Thyroid gland (tissue), 4 donors: ENCODE measurements around the gene RASGRP1. TPM values are rescaled to one million over a fixed set of nuclear protein-coding genes. Genes with fewer than 3 reads are reported as not detected.

Experiments used
- DNase-seq, 2 donors: peaks; one replicate each; pipeline ENCODE4 v3.0.0-alpha.2; 2019
- H3K27ac ChIP-seq, 3 donors: fragments of 200-600 bp; sonication (generic); 1 replicate in 2 of 3; 2 replicates in 1 of 3; pipeline ENCODE4 v1.5.1; 2016 to 2019; ENCODE audit warnings: mild to moderate bottlenecking in 1 of 3, moderate library complexity in 1 of 3
- H3K27me3 ChIP-seq: fragments of 200-600 bp; sonication (generic); one replicate; pipeline ENCODE4 v1.5.1; 2019
- H3K36me3 ChIP-seq, 2 donors: fragments of 200-600 bp; sonication (generic); one replicate each; pipeline ENCODE4 v1.5.1; 2016 to 2019
- H3K4me1 ChIP-seq, 2 donors: fragments of 200-600 bp; sonication (generic); one replicate each; pipeline ENCODE4 v1.5.1; 2017 to 2019
- H3K4me3 ChIP-seq, 3 donors: fragments of 200-600 bp; sonication (generic); replicated peaks in 1 of 3; 1 replicate in 2 of 3; 2 replicates in 1 of 3; pipeline ENCODE4 v1.5.1; 2016; ENCODE audit warnings: mild to moderate bottlenecking in 1 of 3
- H3K9me3 ChIP-seq: fragments of 200-600 bp; sonication (generic); one replicate; pipeline ENCODE4 v1.5.1; 2017
- CTCF ChIP-seq, 6 experiments: fragments of 200-600 bp in 3 of 6; fragments of 450-650 bp in 3 of 6; sonication (generic) in 3 of 6; IDR thresholded peaks; one replicate each; pipeline ENCODE4 v1.5.1; 2016 to 2019; ENCODE audit warnings: antibody characterized with exemption in 6 of 6, mild to moderate bottlenecking in 2 of 6, inconsistent platforms in 1 of 6, moderate library complexity in 1 of 6
- POLR2A ChIP-seq, 2 donors: fragments of 450-650 bp; IDR thresholded peaks; one replicate each; pipeline ENCODE4 v1.6.1; 2017; ENCODE audit warnings: antibody characterized with exemption in 2 of 2, mild to moderate bottlenecking in 2 of 2, moderate library complexity in 1 of 2
- WGBS, 2 donors: methylation state at CpG; one replicate each; pipeline ENCODE4 v1.1.5; 2017; 5-methylcytosine and 5-hydroxymethylcytosine counted together
- intact Hi-C: fragments of 100-400 bp; cut with DNase I; formaldehyde crosslinking; loops from one replicate; pipeline ENCODE4 v1.15.1; 2023
- total RNA-seq, 4 donors: library from RNA; depleted of rRNA; stranded (reverse); fragments of >200 nt; gene quantifications; one replicate each; pipeline ENCODE4 v1.2.3, GENCODE V29; 2016

Gene RASGRP1
- total RNA-seq, 4 donors from 2014 or later, result 0.24 to 1.9 (median 0.89) TPM

GRCh38 chr15:38512901-38513300, 51.7 kb downstream of the RASGRP1 start:
- Histone ChIP-seq H3K27ac (no peak overlapping the region), H3K9me3 (no peaks in the 10 kb centered on the region), H3K4me1 (no peaks in the 10 kb centered on the region), H3K27me3 (no peaks in the 10 kb centered on the region), H3K4me3 (no peak overlapping the region), H3K36me3 (no peaks in the 10 kb centered on the region)
- TF ChIP-seq POLR2A (IDR thresholded peaks at IDR 0.05) (no peak), CTCF (IDR thresholded peaks at IDR 0.05) (no peak)
- WGBS, 2 donors, result 84 to 96% methylated on average over 1 of the region's 1 CpG
- no peak for DNase-seq
- intact Hi-C loops, result no loop called here

GRCh38 chr15:38509152-38509551, 55.5 kb downstream of the RASGRP1 start:
- H3K9me3 ChIP-seq, result no peaks in the 10 kb centered on the region
- intact Hi-C loops, result no loop called here
- H3K27me3 ChIP-seq, result no peaks in the 10 kb centered on the region
- H3K4me3 ChIP-seq, result no peak overlapping the region
- no peaks in the 10 kb centered on the region for H3K36me3 ChIP-seq
- DNase-seq, result no peak
- WGBS, 2 donors, result 93% methylated on average over 4 of the region's 4 CpGs
- no peak overlapping the region for H3K27ac ChIP-seq
- TF ChIP-seq POLR2A (IDR thresholded peaks at IDR 0.05) (no peak), CTCF (IDR thresholded peaks at IDR 0.05) (no peak)
- no peaks in the 10 kb centered on the region for H3K4me1 ChIP-seq

- TF ChIP-seq POLR2A (IDR thresholded peaks at IDR 0.05), result no peak
- no peak for TF ChIP-seq CTCF (IDR thresholded peaks at IDR 0.05)
- 78 to 83% methylated on average over 3 of the region's 3 CpGs for WGBS, 2 donors
Measured at GRCh38 chr15:38508647-38509046, 56.0 kb downstream of the RASGRP1 start.

GRCh38 chr15:38507570-38507969, 57.0 kb downstream of the RASGRP1 start:
- 91 to 96% methylated on average over 7 of the region's 7 CpGs for WGBS, 2 donors
- Histone ChIP-seq H3K36me3 (no peaks in the 10 kb centered on the region), H3K27ac (no peak overlapping the region), H3K27me3 (no peaks in the 10 kb centered on the region), H3K9me3 (no peaks in the 10 kb centered on the region), H3K4me1 (no peaks in the 10 kb centered on the region), H3K4me3 (no peak overlapping the region)
- intact Hi-C loops, result no loop called here
- no peak for DNase-seq
- TF ChIP-seq CTCF (IDR thresholded peaks at IDR 0.05), result no peak
- TF ChIP-seq POLR2A (IDR thresholded peaks at IDR 0.05), result no peak

More at GRCh38 chr15:38508647-38509046, 56.0 kb downstream of the RASGRP1 start:
- no peaks in the 10 kb centered on the region for H3K4me1 ChIP-seq
- no peaks in the 10 kb centered on the region for H3K27me3 ChIP-seq
- no peaks in the 10 kb centered on the region for H3K36me3 ChIP-seq
- no peak overlapping the region for H3K4me3 ChIP-seq
- no peak for DNase-seq
- intact Hi-C loops, result no loop called here
- H3K9me3 ChIP-seq, result no peaks in the 10 kb centered on the region
- H3K27ac ChIP-seq, result no peak overlapping the region

GRCh38 chr15:38506997-38507396, 57.6 kb downstream of the RASGRP1 start:
- no peak overlapping the region for H3K27ac ChIP-seq
- no peaks in the 10 kb centered on the region for H3K4me1 ChIP-seq
- no peaks in the 10 kb centered on the region for H3K27me3 ChIP-seq
- H3K9me3 ChIP-seq, result no peaks in the 10 kb centered on the region
- no peaks in the 10 kb centered on the region for H3K36me3 ChIP-seq
- TF ChIP-seq POLR2A (IDR thresholded peaks at IDR 0.05) (no peak), CTCF (IDR thresholded peaks at IDR 0.05) (no peak)
- WGBS, 2 donors, result 70 to 89% methylated on average over 4 of the region's 4 CpGs
- no peak for DNase-seq
- no peak overlapping the region for H3K4me3 ChIP-seq
- intact Hi-C loops, result no loop called here
